ENCODE results near the gene PDE4B. TPM values are rescaled to one million over a fixed set of nuclear protein-coding genes. Genes with fewer than 3 reads are reported as not detected.
"Not testable (repeated sequence)": the region's sequence is repeated elsewhere in the genome, so short reads cannot be mapped to it uniquely, and the experiment has no call there.

The PDE4B gene
- total RNA-seq, 4 donors from 2014 or later, result 5.5 to 13.6 (median 9.3) TPM

DNA sequence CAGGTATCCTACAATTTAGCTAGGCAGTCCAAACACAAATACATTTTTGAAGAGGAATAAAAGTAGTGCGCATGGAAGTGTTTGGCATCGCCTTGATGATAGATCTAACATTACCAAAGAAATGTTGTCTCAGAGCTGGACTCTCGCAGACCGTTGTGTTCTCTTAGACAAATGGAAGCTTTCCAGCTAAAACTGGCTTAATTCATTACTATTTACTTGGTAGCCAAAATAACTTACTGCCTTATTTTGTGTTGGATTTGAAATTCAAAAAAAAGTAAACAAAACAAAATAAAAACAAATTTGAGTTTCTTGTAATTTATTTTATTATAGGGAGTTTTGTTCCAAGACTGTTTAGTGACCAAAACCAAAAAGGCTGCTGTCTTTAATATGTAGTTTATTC, 51.6 kb downstream of the PDE4B start:
- TF ChIP-seq POLR2A (IDR thresholded peaks at IDR 0.05), result no peak
- TF ChIP-seq, protein P1, sequence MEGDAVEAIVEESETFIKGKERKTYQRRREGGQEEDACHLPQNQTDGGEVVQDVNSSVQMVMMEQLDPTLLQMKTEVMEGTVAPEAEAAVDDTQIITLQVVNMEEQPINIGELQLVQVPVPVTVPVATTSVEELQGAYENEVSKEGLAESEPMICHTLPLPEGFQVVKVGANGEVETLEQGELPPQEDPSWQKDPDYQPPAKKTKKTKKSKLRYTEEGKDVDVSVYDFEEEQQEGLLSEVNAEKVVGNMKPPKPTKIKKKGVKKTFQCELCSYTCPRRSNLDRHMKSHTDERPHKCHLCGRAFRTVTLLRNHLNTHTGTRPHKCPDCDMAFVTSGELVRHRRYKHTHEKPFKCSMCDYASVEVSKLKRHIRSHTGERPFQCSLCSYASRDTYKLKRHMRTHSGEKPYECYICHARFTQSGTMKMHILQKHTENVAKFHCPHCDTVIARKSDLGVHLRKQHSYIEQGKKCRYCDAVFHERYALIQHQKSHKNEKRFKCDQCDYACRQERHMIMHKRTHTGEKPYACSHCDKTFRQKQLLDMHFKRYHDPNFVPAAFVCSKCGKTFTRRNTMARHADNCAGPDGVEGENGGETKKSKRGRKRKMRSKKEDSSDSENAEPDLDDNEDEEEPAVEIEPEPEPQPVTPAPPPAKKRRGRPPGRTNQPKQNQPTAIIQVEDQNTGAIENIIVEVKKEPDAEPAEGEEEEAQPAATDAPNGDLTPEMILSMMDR (IDR thresholded peaks at IDR 0.05), result no peak
- WGBS, 2 donors, result 82 to 86% methylated on average over 4 of the region's 4 CpGs
- H3K4me3 ChIP-seq (ENCODE audit: low read depth, poor library complexity, severe bottlenecking), result no peak overlapping the region
- intact Hi-C loops (cut with DNase I; ENCODE audit: low total_unique reads), result no loop called here
- no peak for DNase-seq (ENCODE audit: low spot score in 2 of 2)

DNA sequence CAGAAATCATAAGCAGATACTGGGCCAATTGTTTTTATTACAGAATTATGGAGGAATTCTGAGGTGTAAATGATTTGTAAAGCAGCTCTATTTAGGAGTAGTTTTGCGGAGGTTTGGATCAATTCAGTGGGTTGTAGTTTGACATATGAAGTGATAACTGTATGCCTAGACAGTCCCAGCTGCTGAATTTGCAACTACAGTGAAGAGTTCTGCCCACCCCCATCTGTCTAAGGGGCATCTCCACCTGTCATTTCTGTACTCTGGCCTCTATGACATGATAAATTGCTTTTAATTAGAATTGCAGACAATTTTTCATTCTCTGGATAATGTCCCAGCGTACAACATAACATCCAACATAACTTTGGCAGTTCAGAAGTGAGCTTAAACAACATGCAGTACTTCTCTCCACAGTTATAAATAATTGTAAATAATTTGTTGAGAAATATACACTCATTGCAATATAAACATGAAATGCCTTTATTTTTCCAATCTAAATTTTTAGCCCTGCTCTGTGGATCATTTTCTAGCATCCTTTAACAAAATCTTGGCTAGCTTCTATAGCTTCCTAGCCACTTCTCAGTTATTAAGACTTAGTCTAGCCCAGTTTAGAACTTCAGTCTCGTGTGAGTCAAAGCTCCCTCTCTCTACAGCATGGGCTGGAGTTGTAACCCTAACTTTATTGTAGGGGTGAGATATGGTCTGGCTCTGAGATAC, 52.3 kb downstream of the PDE4B start:
- TF ChIP-seq POLR2A (IDR thresholded peaks at IDR 0.05), result no peak
- TF ChIP-seq, protein P1 (IDR thresholded peaks at IDR 0.05), result no peak
- WGBS, 2 donors, result 71 to 72% methylated on average over 3 of the region's 3 CpGs
- intact Hi-C loops (cut with DNase I; ENCODE audit: low total_unique reads), result no loop called here
- no peak for DNase-seq (ENCODE audit: low spot score in 2 of 2)
- H3K4me3 ChIP-seq (ENCODE audit: low read depth, poor library complexity, severe bottlenecking), result no peak overlapping the region

DNA sequence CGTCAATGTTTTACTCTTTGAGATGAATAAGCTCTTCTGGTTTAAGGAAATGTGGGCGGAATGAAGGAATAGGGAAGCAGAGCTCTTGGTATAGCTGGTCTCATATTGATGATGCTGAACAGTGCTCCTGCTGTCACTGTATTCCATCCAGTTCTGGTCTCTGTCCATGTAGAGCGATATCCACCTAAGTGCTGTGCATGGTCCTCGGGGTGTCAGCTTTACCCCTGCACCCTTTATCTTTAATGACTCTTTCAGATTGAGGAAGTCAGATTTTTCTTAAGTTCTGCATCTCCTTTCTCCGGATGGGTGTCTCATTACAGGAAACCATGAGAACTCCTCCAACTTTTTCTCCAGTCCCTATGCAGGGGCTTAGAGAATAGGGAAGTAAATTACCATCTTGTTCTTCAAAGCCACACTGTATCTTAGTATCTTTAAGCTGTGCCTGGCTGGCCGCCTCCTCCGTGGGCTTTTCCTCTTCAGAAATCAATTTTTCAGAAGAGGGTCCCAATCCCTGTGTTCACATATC, 52.9 kb downstream of the PDE4B start:
- DNase-seq (ENCODE audit: low spot score in 2 of 2), result no peak
- 80 to 86% methylated on average over 7 of the region's 7 CpGs for WGBS, 2 donors
- TF ChIP-seq POLR2A (IDR thresholded peaks at IDR 0.05), result no peak
- TF ChIP-seq, protein P1 (IDR thresholded peaks at IDR 0.05), result no peak
- intact Hi-C loops (cut with DNase I; ENCODE audit: low total_unique reads), result no loop called here
- no peak overlapping the region for H3K4me3 ChIP-seq (ENCODE audit: low read depth, poor library complexity, severe bottlenecking)

DNA sequence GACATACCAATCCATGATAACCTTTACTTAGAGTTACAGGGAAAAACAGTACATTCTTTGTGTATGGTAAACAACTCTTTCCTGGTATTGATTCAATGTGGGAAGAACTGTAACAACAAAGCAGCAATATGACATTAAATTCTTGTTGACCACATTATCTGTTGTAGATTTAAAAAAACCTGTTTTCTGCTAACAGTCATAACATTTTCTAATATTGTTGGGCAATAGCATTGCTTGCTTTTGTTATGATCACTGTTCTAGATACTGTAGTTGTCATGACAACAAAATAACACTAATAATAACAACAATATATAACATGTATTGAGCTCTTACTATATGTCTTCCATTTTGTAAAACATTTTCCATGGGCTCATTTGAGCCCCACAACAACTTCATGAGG, 54.2 kb downstream of the PDE4B start:
- intact Hi-C loops (cut with DNase I; ENCODE audit: low total_unique reads), result no loop called here
- no peak for DNase-seq (ENCODE audit: low spot score in 2 of 2)
- no peak for TF ChIP-seq POLR2A (IDR thresholded peaks at IDR 0.05)
- TF ChIP-seq, protein P1 (IDR thresholded peaks at IDR 0.05), result no peak
- H3K4me3 ChIP-seq (ENCODE audit: low read depth, poor library complexity, severe bottlenecking), result no peak overlapping the region

DNA sequence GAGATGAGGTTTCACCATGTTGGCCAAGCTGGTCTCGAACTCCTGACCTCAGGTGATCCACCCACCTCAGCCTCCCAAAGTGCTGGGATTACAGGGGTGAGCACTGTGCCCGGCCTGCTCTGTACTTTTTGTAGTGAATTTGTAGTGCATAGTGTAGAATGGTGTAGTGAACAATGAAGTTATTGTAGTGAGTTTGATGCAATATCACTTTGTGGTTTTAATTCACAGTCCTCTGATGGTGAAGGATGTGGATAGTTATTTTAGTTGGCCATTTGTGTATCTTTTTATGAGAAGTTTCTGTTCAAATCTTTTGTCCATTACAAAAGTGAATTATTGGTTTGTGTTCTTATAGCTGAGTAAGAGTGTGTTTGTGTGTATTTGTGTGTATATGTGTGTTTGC, 57.6 kb downstream of the PDE4B start:
- DNase-seq (ENCODE audit: low spot score in 2 of 2), result no peak
- no peak overlapping the region for H3K4me3 ChIP-seq (ENCODE audit: low read depth, poor library complexity, severe bottlenecking)
- intact Hi-C loops (cut with DNase I; ENCODE audit: low total_unique reads), result loop anchor here (10.0 kb wide), 1 partner anchor 975 kb away; no protein-coding TSS in a partner anchor
- 65 to 78% methylated on average over 2 of the region's 2 CpGs for WGBS, 2 donors
- no peak for TF ChIP-seq POLR2A (IDR thresholded peaks at IDR 0.05)
- TF ChIP-seq, protein P1 (IDR thresholded peaks at IDR 0.05), result no peak

DNA sequence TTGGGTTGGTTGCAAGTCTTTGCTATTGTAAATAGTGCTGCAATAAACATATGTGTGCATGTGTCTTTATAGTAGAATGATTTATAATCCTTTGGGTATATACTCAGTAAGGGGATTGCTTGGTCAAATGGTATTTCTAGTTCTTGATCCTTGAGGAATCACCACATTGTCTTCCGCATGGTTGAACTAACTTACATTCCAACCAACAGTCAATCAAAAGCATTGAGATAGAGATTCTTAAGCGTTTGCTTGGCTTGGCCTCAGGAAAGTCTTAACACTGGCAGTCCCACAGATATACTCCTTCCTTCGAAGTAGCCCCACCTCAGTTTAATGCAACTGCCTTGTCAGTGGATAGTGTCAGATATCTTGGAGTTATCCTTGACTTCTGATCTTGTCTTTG, 63.9 kb downstream of the PDE4B start:
- DNase-seq (ENCODE audit: low spot score in 2 of 2); H3K4me3 ChIP-seq (ENCODE audit: low read depth, poor library complexity, severe bottlenecking): not testable (repeated sequence)
- intact Hi-C loops (cut with DNase I; ENCODE audit: low total_unique reads), result loop anchor here (10.0 kb wide), 1 partner anchor 968 kb away; no protein-coding TSS in a partner anchor
- WGBS, 2 donors, result 81 to 86% methylated on average over 3 of the region's 3 CpGs

Data from lower leg skin (tissue), 4 donors.